ENCODE data around the gene ADGRE1. TPM values are rescaled to one million over a fixed set of nuclear protein-coding genes. Genes with fewer than 3 reads are reported as not detected.

Gene ADGRE1
- polyA plus RNA-seq, 1 of the 3 experiments (the other 2 are of a cell fraction): 8.9 TPM

GRCh38 chr19:6876748-6877147 is 10.6 kb upstream of the ADGRE1 start:
- DNase-seq: no peak
- H3K9ac ChIP-seq: no peak overlapping the region
- TF ChIP-seq RXRA (IDR thresholded peaks at IDR 0.05; ENCODE audit: borderline replicate concordance, low read depth) (no peak), RFX5 (IDR thresholded peaks at IDR 0.05; ENCODE audit: low read length) (no peak)
- H3K4me3 ChIP-seq (ENCODE audit: low read depth in 2 of 2, low read length in 1 of 2): no peak overlapping the region
- H3K4me2 ChIP-seq: no peak overlapping the region
- H4K20me1 ChIP-seq (ENCODE audit: insufficient read depth): no peaks in the 10 kb centered on the region
- no peaks in the 10 kb centered on the region for H3F3A ChIP-seq (replicated peaks; ENCODE audit: insufficient read depth)
- H3K36me3 ChIP-seq (replicated peaks in 1 of 2; ENCODE audit: control insufficient read depth in 1 of 2, insufficient read depth in 2 of 2, low read length in 1 of 2): no peaks in the 10 kb centered on the region
- H3K9me3 ChIP-seq: no peaks in the 10 kb centered on the region
- H3K27ac ChIP-seq (ENCODE audit: low read depth in 2 of 2, low read length in 1 of 2): no peak overlapping the region
- no peaks in the 10 kb centered on the region for H3K4me1 ChIP-seq (ENCODE audit: control insufficient read depth in 1 of 2, insufficient read depth in 2 of 2, low read depth in 1 of 2, low read length in 1 of 2)
- H3K79me2 ChIP-seq (ENCODE audit: insufficient read depth): no peaks in the 10 kb centered on the region
- CTCF ChIA-PET: no interaction called here
- POLR2A ChIA-PET: no interaction called here
- H3K27me3 ChIP-seq (ENCODE audit: insufficient read depth): peaks cover 56% of the 10 kb centered on the region
- no peaks in the 10 kb centered on the region for H3K9me2 ChIP-seq
- WGBS (ENCODE audit: low lambda C conversion rate): 1% methylated on average over 7 of the region's 7 CpGs
- no peak overlapping the region for H2AFZ ChIP-seq (ENCODE audit: low read depth)

- 7% methylated on average over 3 of the region's 4 CpGs for WGBS (ENCODE audit: low lambda C conversion rate)
- no peak for DNase-seq
- CTCF ChIA-PET: no interaction called here
Measured at GRCh38 chr19:6877766-6878165, 9.6 kb upstream of the ADGRE1 start.

More at GRCh38 chr19:6877766-6878165, 9.6 kb upstream of the ADGRE1 start:
- Histone ChIP-seq H3K79me2 (ENCODE audit: insufficient read depth) (no peaks in the 10 kb centered on the region), H3F3A (replicated peaks; ENCODE audit: insufficient read depth) (no peaks in the 10 kb centered on the region), H2AFZ (ENCODE audit: low read depth) (no peak overlapping the region), H3K9me3 (no peaks in the 10 kb centered on the region), H3K27me3 (ENCODE audit: insufficient read depth) (peaks cover 66% of the 10 kb centered on the region), H3K9me2 (no peaks in the 10 kb centered on the region), H3K27ac (ENCODE audit: low read depth in 2 of 2, low read length in 1 of 2) (no peak overlapping the region), H3K36me3 (replicated peaks in 1 of 2; ENCODE audit: control insufficient read depth in 1 of 2, insufficient read depth in 2 of 2, low read length in 1 of 2) (no peaks in the 10 kb centered on the region), H3K4me3 (ENCODE audit: low read depth in 2 of 2, low read length in 1 of 2) (no peak overlapping the region), H3K9ac (no peak overlapping the region), H4K20me1 (ENCODE audit: insufficient read depth) (no peaks in the 10 kb centered on the region), H3K4me1 (ENCODE audit: control insufficient read depth in 1 of 2, insufficient read depth in 2 of 2, low read depth in 1 of 2, low read length in 1 of 2) (no peaks in the 10 kb centered on the region), H3K4me2 (no peak overlapping the region)
- TF ChIP-seq NFIC (IDR thresholded peaks at IDR 0.05; ENCODE audit: borderline replicate concordance) (no peak), REST (IDR thresholded peaks at IDR 0.05; ENCODE audit: low read depth, low read length) (no peak), MEF2A (IDR thresholded peaks at IDR 0.05; ENCODE audit: borderline replicate concordance, low read depth) (no peak), SIN3A (IDR thresholded peaks at IDR 0.05; ENCODE audit: borderline replicate concordance, low read depth, low read length) (no peak), IRF3 (IDR thresholded peaks at IDR 0.05; ENCODE audit: low read depth, low read length) (no peak), POLR2AphosphoS5 (IDR thresholded peaks at IDR 0.05; ENCODE audit: low read depth, low read length) (no peak), ELF1 (IDR thresholded peaks at IDR 0.05) (no peak), YY1 (IDR thresholded peaks at IDR 0.05; ENCODE audit: low read depth) (no peak), RCOR1 (IDR thresholded peaks at IDR 0.05; ENCODE audit: low read length) (no peak), GATA2 (CRISPR knock-in tag; IDR thresholded peaks at IDR 0.05) (no peak), RFX5 (IDR thresholded peaks at IDR 0.05; ENCODE audit: low read length) (no peak), PBX3 (IDR thresholded peaks at IDR 0.05) (no peak), EP300 (IDR thresholded peaks at IDR 0.05; ENCODE audit: borderline replicate concordance in 1 of 2, low read depth in 1 of 2, low read length in 1 of 2) (no peak), SMC3 (IDR thresholded peaks at IDR 0.05; ENCODE audit: low read depth, low read length) (no peak), USF1 (IDR thresholded peaks at IDR 0.05; ENCODE audit: borderline replicate concordance, low read depth) (no peak), RAD21 (IDR thresholded peaks at IDR 0.05; ENCODE audit: low read length) (no peak)
- POLR2A ChIA-PET: no interaction called here

All from SK-N-SH (cell line).